ENCODE measurements around the gene AP4M1. TPM values are rescaled to one million over a fixed set of nuclear protein-coding genes. Genes with fewer than 3 reads are reported as not detected.
"Not testable (repeated sequence)": the region's sequence is repeated elsewhere in the genome, so short reads cannot be mapped to it uniquely, and the experiment has no call there.

AP4M1 gene
- total RNA-seq, 2 donors from 2014 or later: 11.6 to 15.5 TPM

- intact Hi-C loops (cut with DNase I): no loop called here
- DNase-seq (ENCODE audit: low spot score): no peak
Measured at GRCh38 chr7:100126239-100126930, 24.9 kb downstream of the AP4M1 start.

GRCh38 chr7:100126931-100127865, 25.8 kb downstream of the AP4M1 start, which contains the start of gene MBLAC1:
Gene MBLAC1 (plus strand): TSS chr7:100126967. CDS start chr7:100127396, 429 bp downstream.
- intact Hi-C loops (cut with DNase I): no loop called here
- DNase-seq (ENCODE audit: low spot score): peak; percentile 95

GRCh38 chr7:100127866-100128636, 26.6 kb downstream of the AP4M1 start:
- intact Hi-C loops (cut with DNase I): no loop called here
- peak; percentile 83 for DNase-seq (ENCODE audit: low spot score)

- intact Hi-C loops (cut with DNase I): no loop called here
Measured at GRCh38 chr7:100128637-100128963, 27.2 kb downstream of the AP4M1 start.

GRCh38 chr7:100130220-100130607, 28.8 kb downstream of the AP4M1 start:
- DNase-seq (ENCODE audit: low spot score): not testable (repeated sequence)
- intact Hi-C loops (cut with DNase I): loop anchor here in 1 of 2 donors (5.0 kb wide), 1 partner anchor 92 kb away; no protein-coding TSS in a partner anchor

More at GRCh38 chr7:100128637-100128963, 27.2 kb downstream of the AP4M1 start:
- DNase-seq (ENCODE audit: low spot score): no peak

GRCh38 chr7:100130608-100131453, 29.4 kb downstream of the AP4M1 start:
- intact Hi-C loops (cut with DNase I): loop anchor here in 1 of 2 donors (5.0 kb wide), 1 partner anchor 91 kb away; no protein-coding TSS in a partner anchor

GRCh38 chr7:100132126-100132525, 30.7 kb downstream of the AP4M1 start:
- intact Hi-C loops (cut with DNase I): loop anchor here in 1 of 2 donors (5.0 kb wide), 1 partner anchor 90 kb away; no protein-coding TSS in a partner anchor
- no peak for DNase-seq (ENCODE audit: low spot score)

More at GRCh38 chr7:100130608-100131453, 29.4 kb downstream of the AP4M1 start:
- DNase-seq (ENCODE audit: low spot score): peak; percentile 95

GRCh38 chr7:100132697-100133151, 31.3 kb downstream of the AP4M1 start:
- DNase-seq (ENCODE audit: low spot score): no peak
- intact Hi-C loops (cut with DNase I): loop anchor here in 1 of 2 donors (5.0 kb wide), 1 partner anchor 90 kb away; no protein-coding TSS in a partner anchor

- no peak for DNase-seq (ENCODE audit: low spot score)
Measured at GRCh38 chr7:100137851-100138760, 36.7 kb downstream of the AP4M1 start.

GRCh38 chr7:100141555-100141949, 40.1 kb downstream of the AP4M1 start:
- intact Hi-C loops (cut with DNase I): no loop called here
- no peak for DNase-seq (ENCODE audit: low spot score)

More at GRCh38 chr7:100137851-100138760, 36.7 kb downstream of the AP4M1 start:
- intact Hi-C loops (cut with DNase I): no loop called here

GRCh38 chr7:100142461-100142860, 41.0 kb downstream of the AP4M1 start:
- no peak for DNase-seq (ENCODE audit: low spot score)
- intact Hi-C loops (cut with DNase I): no loop called here

GRCh38 chr7:100146350-100146749, 44.9 kb downstream of the AP4M1 start:
- DNase-seq (ENCODE audit: low spot score); intact Hi-C loops (cut with DNase I): not testable (repeated sequence)

- intact Hi-C loops (cut with DNase I): no loop called here
Measured at GRCh38 chr7:100147278-100147677, 45.8 kb downstream of the AP4M1 start.

GRCh38 chr7:100148225-100148558, 46.7 kb downstream of the AP4M1 start:
- intact Hi-C loops (cut with DNase I): no loop called here
- DNase-seq (ENCODE audit: low spot score): no peak

More at GRCh38 chr7:100147278-100147677, 45.8 kb downstream of the AP4M1 start:
- no peak for DNase-seq (ENCODE audit: low spot score)

- intact Hi-C loops (cut with DNase I): no loop called here
- DNase-seq (ENCODE audit: low spot score): peak; percentile 99
Measured at GRCh38 chr7:100148559-100149328, 47.3 kb downstream of the AP4M1 start, which contains the start of gene LAMTOR4. Gene LAMTOR4 (plus strand): TSS chr7:100148918. CDS start chr7:100148973, 55 bp downstream.

- intact Hi-C loops (cut with DNase I): no loop called here
- DNase-seq (ENCODE audit: low spot score): no peak
Measured at GRCh38 chr7:100152404-100152803, 51.0 kb downstream of the AP4M1 start.

All from posterior vena cava (tissue), 2 donors.